ENCODE data around the gene INPP4B. TPM values are rescaled to one million over a fixed set of nuclear protein-coding genes. Genes with fewer than 3 reads are reported as not detected.

The INPP4B gene
- total RNA-seq, 1 experiment from 2014 or later, result 0.07 TPM

DNA sequence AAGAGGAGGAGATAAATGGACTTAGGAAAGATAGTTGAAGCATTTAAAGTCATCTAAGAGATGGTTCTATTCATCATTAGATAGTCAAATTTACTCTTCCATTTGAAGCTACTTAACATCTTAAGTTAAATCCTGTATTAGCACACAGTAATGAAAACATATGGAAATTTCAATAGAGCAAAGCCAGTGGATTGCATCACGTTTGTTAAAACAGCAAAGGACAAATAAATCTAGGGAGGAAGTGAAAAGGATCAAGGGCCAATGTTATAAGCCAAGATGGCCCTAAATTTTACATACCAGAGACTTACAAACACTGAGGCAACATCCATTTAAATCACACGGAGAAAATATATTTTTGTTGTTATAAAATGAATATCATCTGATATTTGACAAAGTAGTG lies 602.8 kb downstream of the INPP4B start:
- no CpG with 5 or more reads among the region's 2 CpGs for WGBS (ENCODE audit: extremely low coverage, insufficient read length, low lambda C conversion rate)
- Histone ChIP-seq H2AK5ac (ENCODE audit: insufficient read length, low read length) (no peak overlapping the region), H4K8ac (replicated peaks; ENCODE audit: insufficient read length, low read depth, low read length) (no peak overlapping the region), H3K23me2 (ENCODE audit: insufficient read length, low read depth, low read length, poor library complexity, severe bottlenecking) (no peaks in the 10 kb centered on the region), H3T11ph (ENCODE audit: low read length) (no peak overlapping the region), H3K18ac (ENCODE audit: insufficient read length, low read depth, low read length) (no peak overlapping the region), H2BK12ac (ENCODE audit: insufficient read length, low read depth, low read length) (no peak overlapping the region), H3K56ac (ENCODE audit: insufficient read length, low read depth, low read length) (no peak overlapping the region), H3K23ac (ENCODE audit: insufficient read length, low read depth, low read length) (no peak overlapping the region), H4K5ac (ENCODE audit: insufficient read length, low read depth, low read length) (no peak overlapping the region), H2AFZ (ENCODE audit: low read length) (no peak overlapping the region), H2BK120ac (ENCODE audit: low read depth, low read length, poor library complexity, severe bottlenecking) (no peak overlapping the region), H2BK20ac (ENCODE audit: low read depth, low read length, poor library complexity, severe bottlenecking) (no peak overlapping the region), H2BK15ac (ENCODE audit: low read depth, low read length) (no peak overlapping the region), H3K14ac (ENCODE audit: insufficient read depth, low read length) (no peak overlapping the region), H3K79me2 (ENCODE audit: insufficient read depth, low read length) (no peaks in the 10 kb centered on the region), H4K20me1 (ENCODE audit: control insufficient read depth, insufficient read depth, insufficient read length) (no peaks in the 10 kb centered on the region), H3K79me1 (ENCODE audit: insufficient read depth, low read depth, low read length, poor library complexity, severe bottlenecking) (no peaks in the 10 kb centered on the region), H3K9me3 (ENCODE audit: control insufficient read depth, low read depth, low read length) (no peaks in the 10 kb centered on the region), H3K4me2 (ENCODE audit: insufficient read depth, insufficient read length, low read length) (no peak overlapping the region), H3K4me1 (ENCODE audit: insufficient read depth, low read length) (no peaks in the 10 kb centered on the region), H3K4ac (ENCODE audit: low read depth, low read length) (no peak overlapping the region), H3K27ac (ENCODE audit: insufficient read length, low read depth, low read length) (no peak overlapping the region), H3K27me3 (ENCODE audit: insufficient read depth, low read length) (no peaks in the 10 kb centered on the region), H3K9ac (ENCODE audit: extremely low read depth, insufficient read length, low read length) (no peak overlapping the region), H2BK5ac (ENCODE audit: insufficient read length, low read length) (no peak overlapping the region), H4K91ac (ENCODE audit: insufficient read length, low read depth, low read length) (no peak overlapping the region)
- Mint-ChIP-seq H3K4me1 (0 out of 4 replicates have a peak, but pooled peaks cover 0 to 2% of the 10 kb centered on the region in 2 experiments), H3K4me3 (no peak overlapping the region), H3K27ac (no peak overlapping the region), H3K36me3 (ENCODE audit: insufficient read depth in 1 of 3, low read depth in 3 of 3) (no peaks in the 10 kb centered on the region; a peak in 2 of 7 replicates), H3K9me3 (peaks cover 0 to 5% of the 10 kb centered on the region in 2 experiments; a peak in 2 of 5 replicates), H3K27me3 (ENCODE audit: low read depth) (no peaks in the 10 kb centered on the region)
- DNase-seq, result no peak
- TF ChIP-seq, protein P1, sequence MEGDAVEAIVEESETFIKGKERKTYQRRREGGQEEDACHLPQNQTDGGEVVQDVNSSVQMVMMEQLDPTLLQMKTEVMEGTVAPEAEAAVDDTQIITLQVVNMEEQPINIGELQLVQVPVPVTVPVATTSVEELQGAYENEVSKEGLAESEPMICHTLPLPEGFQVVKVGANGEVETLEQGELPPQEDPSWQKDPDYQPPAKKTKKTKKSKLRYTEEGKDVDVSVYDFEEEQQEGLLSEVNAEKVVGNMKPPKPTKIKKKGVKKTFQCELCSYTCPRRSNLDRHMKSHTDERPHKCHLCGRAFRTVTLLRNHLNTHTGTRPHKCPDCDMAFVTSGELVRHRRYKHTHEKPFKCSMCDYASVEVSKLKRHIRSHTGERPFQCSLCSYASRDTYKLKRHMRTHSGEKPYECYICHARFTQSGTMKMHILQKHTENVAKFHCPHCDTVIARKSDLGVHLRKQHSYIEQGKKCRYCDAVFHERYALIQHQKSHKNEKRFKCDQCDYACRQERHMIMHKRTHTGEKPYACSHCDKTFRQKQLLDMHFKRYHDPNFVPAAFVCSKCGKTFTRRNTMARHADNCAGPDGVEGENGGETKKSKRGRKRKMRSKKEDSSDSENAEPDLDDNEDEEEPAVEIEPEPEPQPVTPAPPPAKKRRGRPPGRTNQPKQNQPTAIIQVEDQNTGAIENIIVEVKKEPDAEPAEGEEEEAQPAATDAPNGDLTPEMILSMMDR (conservative IDR thresholded peaks at IDR 0.05), result no peak

Measured in H9 (cell line).